ENCODE data around the gene ITGAV. TPM values are rescaled to one million over a fixed set of nuclear protein-coding genes. Genes with fewer than 3 reads are reported as not detected.

Gene ITGAV
- total and polyA plus RNA-seq, 2 donors from 2014 or later = 26.3 to 99.0 TPM

DNA sequence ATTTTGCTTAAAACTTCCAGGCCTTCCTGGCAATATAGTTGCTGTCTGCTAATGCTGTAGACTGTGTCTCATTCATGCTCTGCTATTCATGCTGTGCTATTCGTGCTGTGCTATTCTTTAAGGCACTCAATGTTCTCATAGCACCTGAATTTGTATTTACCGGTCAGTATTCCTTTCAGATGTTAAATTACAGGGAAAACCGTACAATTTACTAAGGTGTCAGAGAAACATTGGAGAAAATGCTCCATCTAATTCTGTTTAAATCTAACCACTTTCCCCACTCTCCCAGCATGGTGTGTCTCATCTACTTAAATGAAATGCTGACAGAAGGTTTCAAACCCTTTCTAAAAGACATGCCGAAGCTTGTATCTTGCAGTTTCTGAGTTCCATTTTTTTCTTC lies 129.0 kb downstream of the ITGAV start:
- DNase-seq (no peak), FAIRE-seq (no peak)
- no peak overlapping the region for H3K27ac ChIP-seq (ENCODE audit: low read depth in 2 of 2, low read length in 2 of 2)
- no peaks in the 10 kb centered on the region for H3K9me3 ChIP-seq (ENCODE audit: control insufficient read depth in 2 of 3, insufficient read depth in 1 of 3, low read length in 3 of 3)
- H3K36me3 ChIP-seq (ENCODE audit: control insufficient read depth in 2 of 3, insufficient read depth in 3 of 3, low read length in 3 of 3) = no peaks in the 10 kb centered on the region
- no peak overlapping the region for H3K9ac ChIP-seq (ENCODE audit: low read length in 3 of 3)
- TF ChIP-seq, protein P1, sequence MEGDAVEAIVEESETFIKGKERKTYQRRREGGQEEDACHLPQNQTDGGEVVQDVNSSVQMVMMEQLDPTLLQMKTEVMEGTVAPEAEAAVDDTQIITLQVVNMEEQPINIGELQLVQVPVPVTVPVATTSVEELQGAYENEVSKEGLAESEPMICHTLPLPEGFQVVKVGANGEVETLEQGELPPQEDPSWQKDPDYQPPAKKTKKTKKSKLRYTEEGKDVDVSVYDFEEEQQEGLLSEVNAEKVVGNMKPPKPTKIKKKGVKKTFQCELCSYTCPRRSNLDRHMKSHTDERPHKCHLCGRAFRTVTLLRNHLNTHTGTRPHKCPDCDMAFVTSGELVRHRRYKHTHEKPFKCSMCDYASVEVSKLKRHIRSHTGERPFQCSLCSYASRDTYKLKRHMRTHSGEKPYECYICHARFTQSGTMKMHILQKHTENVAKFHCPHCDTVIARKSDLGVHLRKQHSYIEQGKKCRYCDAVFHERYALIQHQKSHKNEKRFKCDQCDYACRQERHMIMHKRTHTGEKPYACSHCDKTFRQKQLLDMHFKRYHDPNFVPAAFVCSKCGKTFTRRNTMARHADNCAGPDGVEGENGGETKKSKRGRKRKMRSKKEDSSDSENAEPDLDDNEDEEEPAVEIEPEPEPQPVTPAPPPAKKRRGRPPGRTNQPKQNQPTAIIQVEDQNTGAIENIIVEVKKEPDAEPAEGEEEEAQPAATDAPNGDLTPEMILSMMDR (IDR thresholded peaks at IDR 0.05; ENCODE audit: borderline replicate concordance, extremely low read depth, insufficient read depth) = no peak
- intact Hi-C loops (cut with DNase I) = no loop called here
- no peaks in the 10 kb centered on the region for H3K4me1 ChIP-seq (ENCODE audit: control insufficient read depth in 2 of 3, insufficient read depth in 2 of 3, low read depth in 1 of 3, low read length in 3 of 3)
- H3K27me3 ChIP-seq (ENCODE audit: control insufficient read depth, insufficient read depth, low read length) = no peaks in the 10 kb centered on the region
- no peak overlapping the region for H3K4me3 ChIP-seq (ENCODE audit: low read length in 3 of 3)

DNA sequence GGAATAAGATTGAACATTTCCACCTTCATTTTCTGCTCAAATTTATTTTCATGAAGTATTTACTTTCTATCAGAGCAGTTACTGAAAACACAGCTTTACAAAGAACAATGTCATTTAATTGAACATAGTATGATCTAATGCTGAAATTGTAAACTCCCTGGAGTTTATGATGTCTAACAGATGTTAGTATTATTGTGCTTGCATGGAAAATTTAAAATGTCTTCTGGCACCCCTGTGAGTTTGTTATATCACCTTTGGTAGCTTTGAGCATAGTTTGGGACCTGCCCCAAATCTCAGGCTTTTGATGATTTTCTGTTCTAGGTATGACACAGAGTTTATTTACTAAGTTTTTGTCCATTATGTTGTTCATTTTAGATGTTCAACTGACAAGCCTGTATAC lies 132.1 kb downstream of the ITGAV start:
- Histone ChIP-seq H3K4me1 (ENCODE audit: control insufficient read depth in 2 of 3, insufficient read depth in 2 of 3, low read depth in 1 of 3, low read length in 3 of 3) (no peaks in the 10 kb centered on the region), H3K9ac (ENCODE audit: low read length in 3 of 3) (no peak overlapping the region), H3K27ac (ENCODE audit: low read depth in 2 of 2, low read length in 2 of 2) (no peak overlapping the region), H3K36me3 (ENCODE audit: control insufficient read depth in 2 of 3, insufficient read depth in 3 of 3, low read length in 3 of 3) (no peaks in the 10 kb centered on the region), H3K27me3 (ENCODE audit: control insufficient read depth, insufficient read depth, low read length) (no peaks in the 10 kb centered on the region), H3K9me3 (ENCODE audit: control insufficient read depth in 2 of 3, insufficient read depth in 1 of 3, low read length in 3 of 3) (no peaks in the 10 kb centered on the region), H3K4me3 (ENCODE audit: low read length in 3 of 3) (no peak overlapping the region)
- intact Hi-C loops (cut with DNase I) = no loop called here
- no peak for FAIRE-seq
- DNase-seq = no peak
- TF ChIP-seq, protein P1 (IDR thresholded peaks at IDR 0.05; ENCODE audit: borderline replicate concordance, extremely low read depth, insufficient read depth) = no peak

- DNase-seq (no peak), FAIRE-seq (no peak)
- H3K9ac ChIP-seq (ENCODE audit: low read length in 3 of 3) = no peak overlapping the region
- H3K36me3 ChIP-seq (ENCODE audit: control insufficient read depth in 2 of 3, insufficient read depth in 3 of 3, low read length in 3 of 3) = no peaks in the 10 kb centered on the region
- no peak overlapping the region for H3K27ac ChIP-seq (ENCODE audit: low read depth in 2 of 2, low read length in 2 of 2)
- TF ChIP-seq, protein P1 (IDR thresholded peaks at IDR 0.05; ENCODE audit: borderline replicate concordance, extremely low read depth, insufficient read depth) = no peak
- no peaks in the 10 kb centered on the region for H3K4me1 ChIP-seq (ENCODE audit: control insufficient read depth in 2 of 3, insufficient read depth in 2 of 3, low read depth in 1 of 3, low read length in 3 of 3)
- H3K4me3 ChIP-seq (ENCODE audit: low read length in 3 of 3) = no peak overlapping the region
- intact Hi-C loops (cut with DNase I) = no loop called here
- no peaks in the 10 kb centered on the region for H3K27me3 ChIP-seq (ENCODE audit: control insufficient read depth, insufficient read depth, low read length)
- H3K9me3 ChIP-seq (ENCODE audit: control insufficient read depth in 2 of 3, insufficient read depth in 1 of 3, low read length in 3 of 3) = no peaks in the 10 kb centered on the region
Observed at GRCh38 chr2:186724736-186725135, 134.9 kb downstream of the ITGAV start.

DNA sequence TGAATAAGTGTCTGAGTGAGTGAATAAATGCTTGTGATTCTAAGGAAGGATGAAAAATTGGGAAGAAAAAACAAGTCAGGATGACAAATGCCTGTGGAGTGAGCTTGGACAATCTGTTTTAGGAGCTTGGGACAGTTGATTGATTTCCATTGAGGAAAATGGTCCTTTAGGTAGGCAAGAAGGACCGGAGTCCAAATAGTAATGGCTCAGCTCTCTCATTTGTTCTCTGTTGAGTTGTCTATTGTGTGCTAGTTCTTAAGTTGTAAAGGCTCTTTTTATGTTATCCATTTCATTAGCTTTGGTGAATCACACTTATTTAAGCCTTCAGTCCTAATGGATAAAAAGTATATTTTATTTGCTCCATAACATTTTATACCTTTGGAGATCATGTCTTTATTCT lies 135.9 kb downstream of the ITGAV start:
- Histone ChIP-seq H3K27ac (ENCODE audit: low read depth in 2 of 2, low read length in 2 of 2) (no peak overlapping the region), H3K27me3 (ENCODE audit: control insufficient read depth, insufficient read depth, low read length) (no peaks in the 10 kb centered on the region), H3K36me3 (ENCODE audit: control insufficient read depth in 2 of 3, insufficient read depth in 3 of 3, low read length in 3 of 3) (no peaks in the 10 kb centered on the region), H3K9ac (ENCODE audit: low read length in 3 of 3) (no peak overlapping the region), H3K4me1 (ENCODE audit: control insufficient read depth in 2 of 3, insufficient read depth in 2 of 3, low read depth in 1 of 3, low read length in 3 of 3) (no peaks in the 10 kb centered on the region), H3K4me3 (ENCODE audit: low read length in 3 of 3) (no peak overlapping the region), H3K9me3 (ENCODE audit: control insufficient read depth in 2 of 3, insufficient read depth in 1 of 3, low read length in 3 of 3) (no peaks in the 10 kb centered on the region)
- TF ChIP-seq, protein P1 (IDR thresholded peaks at IDR 0.05; ENCODE audit: borderline replicate concordance, extremely low read depth, insufficient read depth) = no peak
- DNase-seq (no peak), FAIRE-seq (no peak)
- intact Hi-C loops (cut with DNase I) = no loop called here

All from kidney (tissue), 14 donors.